NB4 (cell line): ENCODE measurements around the gene DNAJC30.

ENCODE experiments used
- CTCF ChIP-seq: IDR thresholded peaks from one replicate; pipeline ENCODE4 v1.5.1; 2012; ENCODE audit warnings: low read depth, low read length
- MAX ChIP-seq: IDR thresholded peaks from 2 replicates; pipeline ENCODE4 v1.6.1; 2011; ENCODE audit warnings: low read depth, low read length
- POLR2A ChIP-seq: IDR thresholded peaks from 2 replicates; pipeline ENCODE4 v1.6.1; 2011; ENCODE audit warnings: mild to moderate bottlenecking; ENCODE audit not compliant: insufficient read length; ENCODE audit errors: extremely low read depth

GRCh38 chr7:73715648-73716317 is 32.5 kb upstream of the DNAJC30 start:
- TF ChIP-seq CTCF (no peak), MAX (peak; percentile 39; the same call in 1 of the 2 replicates), POLR2A (peak; percentile 14)
